H1 (cell line): ENCODE measurements around the gene RIMS3. TPM values are rescaled to one million over a fixed set of nuclear protein-coding genes. Genes with fewer than 3 reads are reported as not detected.

Source experiments
- CTCF ChIA-PET: fragments of 300-600 bp; sonication (Branson Sonifier 250); formaldehyde crosslinking; loops from one replicate; lab custom pipeline; 2021; ENCODE audit not compliant: partially characterized antibody; lab: Charles Lee
- POLR2A ChIA-PET: fragments of 300-600 bp; sonication (Branson Sonifier 250); formaldehyde crosslinking; loops from one replicate; lab custom pipeline; 2021; ENCODE audit warnings: inconsistent platforms; ENCODE audit not compliant: partially characterized antibody; lab: Charles Lee
- DNase-seq, 2 experiments: peaks; one replicate each; pipeline versions ENCODE4 v3.0.0 to v3.0.0-alpha.2; 2010 to 2022; ENCODE audit warnings: low spot score in 2 of 2, low read depth in 1 of 2, mixed read lengths in 1 of 2
- FAIRE-seq: peaks from 2 replicates; lab custom pipeline; 2011; peaks lifted over from hg19 to GRCh38; lab: Jason Lieb, UNC
- H2AFZ ChIP-seq: 2 replicates; pipeline ENCODE4 v1.8.1; 2012; ENCODE audit warnings: low read length, inconsistent platforms
- H2AK5ac ChIP-seq: 2 replicates; pipeline ENCODE4 v1.6.1; 2013; ENCODE audit warnings: low read depth, low read length
- H2BK120ac ChIP-seq: replicated peaks from 2 replicates; pipeline ENCODE3; 2013; ENCODE audit warnings: low read depth, low read length, inconsistent platforms
- H2BK12ac ChIP-seq: 2 replicates; pipeline ENCODE4 v1.6.1; 2013; ENCODE audit warnings: low read depth, low read length
- H2BK15ac ChIP-seq: 2 replicates; pipeline ENCODE4 v1.6.1; 2013; ENCODE audit warnings: low read length
- H2BK20ac ChIP-seq: 2 replicates; pipeline ENCODE4 v1.6.1; 2013; ENCODE audit warnings: low read length
- H2BK5ac ChIP-seq: 2 replicates; pipeline ENCODE4 v1.6.1; 2013; ENCODE audit warnings: low read depth, low read length
- H3K14ac ChIP-seq: 2 replicates; pipeline ENCODE4 v1.6.1; 2013; ENCODE audit warnings: inconsistent platforms; ENCODE audit not compliant: insufficient read length
- H3K18ac ChIP-seq: 2 replicates; pipeline ENCODE4 v1.6.1; 2013; ENCODE audit warnings: low read length; ENCODE audit errors: extremely low read depth
- H3K23ac ChIP-seq: 2 replicates; pipeline ENCODE4 v1.6.1; 2013; ENCODE audit warnings: inconsistent platforms; ENCODE audit not compliant: insufficient read length
- H3K23me2 ChIP-seq: 2 replicates; pipeline ENCODE4 v1.6.1; 2013; ENCODE audit warnings: low read depth, low read length
- H3K27ac ChIP-seq: 2 replicates; pipeline ENCODE4 v1.6.1; 2011; ENCODE audit warnings: low read depth, low read length, inconsistent platforms
- H3K27me3 ChIP-seq, 4 experiments: replicated peaks in 1 of 4; 1 replicate in 1 of 4; 2 replicates in 3 of 4; pipeline versions ENCODE4 v1.6.1 to v1.8.1; 2011 to 2013; ENCODE audit warnings: low read length in 3 of 4, mild to moderate bottlenecking in 3 of 4, inconsistent platforms in 2 of 4, mixed read lengths in 2 of 4, moderate library complexity in 1 of 4; ENCODE audit not compliant: control insufficient read depth in 3 of 4, insufficient read depth in 3 of 4; ENCODE audit errors: extremely low read depth in 1 of 4
- H3K36me3 ChIP-seq, 4 experiments: 2 replicates each; pipeline versions ENCODE4 v1.6.1 to v1.8.1; 2011 to 2013; ENCODE audit warnings: mild to moderate bottlenecking in 4 of 4, low read length in 3 of 4, moderate library complexity in 2 of 4, control low read depth in 1 of 4, inconsistent platforms in 1 of 4; ENCODE audit not compliant: insufficient read depth in 4 of 4, control insufficient read depth in 2 of 4
- H3K4ac ChIP-seq: replicated peaks from 2 replicates; pipeline ENCODE3; 2013; ENCODE audit warnings: low read length, low read depth, mixed read lengths, inconsistent platforms; ENCODE audit not compliant: insufficient read length
- H3K4me1 ChIP-seq, 4 experiments: replicated peaks in 1 of 4; 1 replicate in 1 of 4; 2 replicates in 3 of 4; pipeline versions ENCODE4 v1.6.1 to v1.8.1; 2011 to 2013; ENCODE audit warnings: low read length in 3 of 4, inconsistent platforms in 2 of 4, mixed read lengths in 1 of 4; ENCODE audit not compliant: insufficient read depth in 4 of 4, control insufficient read depth in 3 of 4
- H3K4me2 ChIP-seq, 2 experiments: 2 replicates each; pipeline versions ENCODE4 v1.6.1 to v1.8.1; 2011 to 2013; ENCODE audit warnings: low read depth in 2 of 2, low read length in 2 of 2, control low read depth in 1 of 2, inconsistent platforms in 1 of 2, mild to moderate bottlenecking in 1 of 2; ENCODE audit not compliant: insufficient read depth in 1 of 2
- H3K4me3 ChIP-seq, 4 experiments: fragments of 200-600, 300-600 bp in 1 of 4; sonication (generic), shearing (Covaris generic), sonication (Bioruptor Twin) in 1 of 4; 2 replicates each; pipeline versions ENCODE4 v1.5.1 to v1.8.1; 2011 to 2016; ENCODE audit warnings: low read length in 4 of 4, low read depth in 3 of 4, control low read depth in 2 of 4, inconsistent platforms in 2 of 4, mild to moderate bottlenecking in 2 of 4, mixed read lengths in 1 of 4, moderate library complexity in 1 of 4; ENCODE audit not compliant: insufficient read depth in 2 of 4; ENCODE audit errors: extremely low read depth in 1 of 4
- H3K56ac ChIP-seq: replicated peaks from 2 replicates; pipeline ENCODE3; 2013; ENCODE audit warnings: low read depth, mild to moderate bottlenecking, mixed read lengths, low read length, inconsistent platforms; ENCODE audit not compliant: insufficient read length
- H3K79me1 ChIP-seq: 2 replicates; pipeline ENCODE4 v1.6.1; 2013; ENCODE audit warnings: low read depth, low read length, control low read depth
- H3K79me2 ChIP-seq, 2 experiments: 2 replicates each; pipeline versions ENCODE4 v1.6.1 to v1.8.1; 2012 to 2013; ENCODE audit warnings: low read length in 2 of 2, mild to moderate bottlenecking in 2 of 2, inconsistent platforms in 1 of 2; ENCODE audit not compliant: insufficient read depth in 2 of 2, control insufficient read depth in 1 of 2
- H3K9ac ChIP-seq, 4 experiments: replicated peaks in 1 of 4; 1 replicate in 1 of 4; 2 replicates in 3 of 4; pipeline versions ENCODE4 v1.6.1 to v1.8.1; 2011 to 2013; ENCODE audit warnings: low read depth in 3 of 4, low read length in 3 of 4, control low read depth in 2 of 4, mild to moderate bottlenecking in 2 of 4, moderate library complexity in 2 of 4, inconsistent platforms in 1 of 4; ENCODE audit errors: extremely low read depth in 1 of 4
- H3K9me3 ChIP-seq, 2 experiments: 2 replicates each; pipeline versions ENCODE4 v1.6.1 to v1.8.1; 2012 to 2013; ENCODE audit warnings: mild to moderate bottlenecking in 2 of 2, moderate library complexity in 2 of 2, control low read depth in 1 of 2, inconsistent platforms in 1 of 2, low read depth in 1 of 2, low read length in 1 of 2, mixed read lengths in 1 of 2; ENCODE audit not compliant: insufficient read depth in 2 of 2
- H4K20me1 ChIP-seq, 2 experiments: replicated peaks in 1 of 2; 2 replicates each; pipeline versions ENCODE3 to v1.8.1; 2011 to 2013; ENCODE audit warnings: inconsistent platforms in 2 of 2, low read length in 2 of 2, mild to moderate bottlenecking in 1 of 2; ENCODE audit not compliant: insufficient read depth in 2 of 2, control insufficient read depth in 1 of 2
- H4K5ac ChIP-seq: 2 replicates; pipeline ENCODE4 v1.6.1; 2013; ENCODE audit warnings: low read length, low read depth, mixed read lengths, inconsistent platforms; ENCODE audit not compliant: insufficient read length
- H4K8ac ChIP-seq: 2 replicates; pipeline ENCODE4 v1.8.0; 2013; ENCODE audit warnings: mild to moderate bottlenecking, moderate library complexity, low read length, inconsistent platforms; ENCODE audit not compliant: insufficient read depth; ENCODE audit errors: extremely low read depth
- H4K91ac ChIP-seq: replicated peaks from 2 replicates; pipeline ENCODE3; 2013; ENCODE audit warnings: low read length, mixed read lengths, inconsistent platforms; ENCODE audit not compliant: insufficient read length
- BCL11A ChIP-seq, 2 experiments: IDR thresholded peaks; one replicate each; pipeline ENCODE4 v1.6.1; 2011; ENCODE audit warnings: low read depth in 2 of 2, low read length in 2 of 2, mild to moderate bottlenecking in 2 of 2
- HDAC2 ChIP-seq, 2 experiments: fragments of 300-600 bp in 1 of 2; sonication (generic) in 1 of 2; IDR thresholded peaks; 2 replicates each; pipeline ENCODE4 v1.6.1; 2011 to 2012; ENCODE audit warnings: low read depth in 2 of 2, low read length in 2 of 2, mild to moderate bottlenecking in 2 of 2, moderate library complexity in 2 of 2, borderline replicate concordance in 1 of 2, inconsistent platforms in 1 of 2
- JUND ChIP-seq: IDR thresholded peaks from 2 replicates; pipeline ENCODE4 v1.6.1; 2011; ENCODE audit warnings: mild to moderate bottlenecking, improper control_type of control experiment, low read length
- SIRT6 ChIP-seq: IDR thresholded peaks from one replicate; pipeline ENCODE4 v1.7.1; 2012; ENCODE audit warnings: low read length, inconsistent platforms
- TAF7 ChIP-seq: optimal IDR thresholded peaks from 2 replicates; pipeline ENCODE3; 2011; ENCODE audit warnings: low read depth, mild to moderate bottlenecking, inconsistent platforms, low read length, moderate library complexity, borderline replicate concordance
- WGBS, 2 experiments: shearing (Covaris generic) in 1 of 2; methylation state at CpG; one replicate each; pipeline versions ENCODE4 v1.1.6 to v1.1.7; 2013 to 2015; ENCODE audit warnings: low lambda C conversion rate in 2 of 2, mixed read lengths in 2 of 2, inconsistent platforms in 1 of 2, low coverage in 1 of 2, missing lambda C conversion rate in 1 of 2; ENCODE audit not compliant: insufficient replicate concordance in 2 of 2, insufficient coverage in 1 of 2, insufficient read length in 1 of 2; ENCODE audit errors: extremely low coverage in 1 of 2, missing lambda C conversion rate in 1 of 2; 5-methylcytosine and 5-hydroxymethylcytosine counted together
- polyA plus RNA-seq, 7 experiments: library from polyadenylated mRNA; depleted of rRNA in 3 of 7; stranded (reverse) in 5 of 7; unstranded in 2 of 7; fragments of >200 nt in 5 of 7; fragments of 200-250 nt in 2 of 7; gene quantifications; 1 replicate in 5 of 7; 2 replicates in 1 of 7; 4 replicates in 1 of 7; pipeline versions ENCODE4 v1.2.1 to v1.2.3, GENCODE V29; 2011 to 2013; ENCODE audit warnings: missing spikeins in 2 of 7, mixed read lengths in 2 of 7
- total RNA-seq: library from RNA; stranded (reverse); fragmentation: NEBNext Ultra II Directional; extraction: Animal tissue kit (Norgen Biotek cat#: 25700); gene quantifications from 2 replicates; pipeline ENCODE4 v1.2.1, GENCODE V29; 2021

RIMS3 gene
- total and polyA plus RNA-seq, 2 of the 8 experiments (the other 6 are each of a cell fraction or from before 2014, with no cell fraction given), result 13.3 to 20.6 TPM

DNA sequence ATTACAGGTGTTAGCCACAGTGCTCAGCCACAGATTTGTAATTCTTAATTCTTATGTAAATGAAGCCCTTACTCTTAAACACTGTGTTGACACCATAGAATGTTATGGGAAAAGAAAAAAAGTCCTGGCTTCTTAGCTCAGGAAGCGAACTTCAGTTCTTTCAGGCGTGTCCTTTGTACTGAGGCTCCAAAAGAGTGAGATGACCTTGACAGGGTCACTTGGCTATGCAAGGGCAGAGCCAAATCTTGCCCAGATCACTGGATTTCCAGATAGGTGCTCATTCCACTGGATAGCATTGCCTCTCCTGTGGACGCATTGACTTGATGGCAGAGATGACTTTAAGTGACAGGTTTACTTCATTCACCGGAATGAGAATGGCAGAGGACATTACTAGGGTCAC is 30.8 kb upstream of the RIMS3 start:
- Histone ChIP-seq H2AK5ac (no peak overlapping the region), H4K8ac (no peak overlapping the region), H2AFZ (no peak overlapping the region), H3K79me2 (peaks cover 24 to 88% of the 10 kb centered on the region in 2 experiments), H3K4ac (no peak overlapping the region), H4K5ac (no peak overlapping the region), H3K9ac (no peak overlapping the region), H3K18ac (no peak overlapping the region), H3K23ac (no peak overlapping the region), H3K14ac (no peak overlapping the region), H3K27ac (no peak overlapping the region), H2BK120ac (no peak overlapping the region), H3K9me3 (no peaks in the 10 kb centered on the region), H2BK20ac (no peak overlapping the region), H4K20me1 (no peaks in the 10 kb centered on the region), H3K79me1 (peaks cover 2% of the 10 kb centered on the region), H3K4me3 (no peak overlapping the region), H3K23me2 (peaks cover 7% of the 10 kb centered on the region), H2BK12ac (no peak overlapping the region), H2BK5ac (no peak overlapping the region), H3K27me3 (no peaks in the 10 kb centered on the region), H3K36me3 (no peaks in the 10 kb centered on the region), H3K4me2 (no peak overlapping the region), H3K56ac (no peak overlapping the region), H3K4me1 (peaks cover 0 to 9% (median 5%) of the 10 kb centered on the region in 4 experiments; a peak in 6 of 7 replicates), H2BK15ac (no peak overlapping the region), H4K91ac (no peak overlapping the region)
- ChIA-PET POLR2A (interaction anchor here (9.4 kb wide), 1 partner anchor 11 kb away, joined by 293 read pairs; no protein-coding TSS in a partner anchor), CTCF (no interaction called here)
- FAIRE-seq, result no peak
- TF ChIP-seq HDAC2 (IDR thresholded peaks at IDR 0.05; ENCODE audit: borderline replicate concordance in 1 of 2, low read depth in 2 of 2, low read length in 2 of 2) (no peak), JUND (no peak), SIRT6 (no peak), BCL11A (IDR thresholded peaks at IDR 0.05; ENCODE audit: low read depth in 2 of 2, low read length in 2 of 2) (no peak), TAF7 (no peak)
- no peak for DNase-seq
- WGBS, 2 experiments, result 82% methylated on average over 4 of the region's 4 CpGs; no CpG with 5 or more reads in 1 of the 2 experiments
